ENCODE data around the gene TMOD1.

The TMOD1 gene

GRCh38 chr9:97524424-97524823, 23.0 kb downstream of the TMOD1 start:
- H3K27me3 Mint-ChIP-seq (ENCODE audit: low read depth), result peaks cover 40% of the 10 kb centered on the region
- TF ChIP-seq CTCF (IDR thresholded peaks at IDR 0.05; ENCODE audit: unreplicated experiment in 3 of 3), result no peak
- no peaks in the 10 kb centered on the region for H3K9me3 Mint-ChIP-seq
- H3K27ac Mint-ChIP-seq, result no peak overlapping the region
- H3K4me3 Mint-ChIP-seq, result no peak overlapping the region
- H3K36me3 Mint-ChIP-seq (ENCODE audit: low read depth), result no peaks in the 10 kb centered on the region
- peaks cover 24% of the 10 kb centered on the region for H3K4me1 Mint-ChIP-seq

GRCh38 chr9:97525451-97525850, 24.0 kb downstream of the TMOD1 start:
- Mint-ChIP-seq H3K4me3 (no peak overlapping the region), H3K36me3 (ENCODE audit: low read depth) (no peaks in the 10 kb centered on the region), H3K27me3 (ENCODE audit: low read depth) (peaks cover 34% of the 10 kb centered on the region), H3K27ac (no peak overlapping the region), H3K9me3 (no peaks in the 10 kb centered on the region), H3K4me1 (peaks cover 27% of the 10 kb centered on the region)
- TF ChIP-seq CTCF (IDR thresholded peaks at IDR 0.05; ENCODE audit: unreplicated experiment in 3 of 3), result no peak

GRCh38 chr9:97526895-97527575, 25.6 kb downstream of the TMOD1 start:
- peaks cover 31% of the 10 kb centered on the region for H3K4me1 Mint-ChIP-seq
- H3K27ac Mint-ChIP-seq, result no peak overlapping the region
- H3K27me3 Mint-ChIP-seq (ENCODE audit: low read depth), result peaks cover 21% of the 10 kb centered on the region
- H3K4me3 Mint-ChIP-seq, result no peak overlapping the region
- no peak for TF ChIP-seq CTCF (IDR thresholded peaks at IDR 0.05; ENCODE audit: unreplicated experiment in 3 of 3)
- no peaks in the 10 kb centered on the region for H3K9me3 Mint-ChIP-seq
- H3K36me3 Mint-ChIP-seq (ENCODE audit: low read depth), result no peaks in the 10 kb centered on the region

- Mint-ChIP-seq H3K36me3 (ENCODE audit: low read depth) (no peaks in the 10 kb centered on the region), H3K4me1 (peaks cover 36% of the 10 kb centered on the region), H3K9me3 (no peaks in the 10 kb centered on the region), H3K4me3 (no peak overlapping the region), H3K27me3 (ENCODE audit: low read depth) (peaks cover 21% of the 10 kb centered on the region), H3K27ac (peak overlapping the region; percentile 8 to 63 (median 31))
- no peak for TF ChIP-seq CTCF (IDR thresholded peaks at IDR 0.05; ENCODE audit: unreplicated experiment in 3 of 3)
Observed at GRCh38 chr9:97527626-97528528, 26.4 kb downstream of the TMOD1 start.

- peaks cover 18% of the 10 kb centered on the region for H3K27me3 Mint-ChIP-seq (ENCODE audit: low read depth)
- no peaks in the 10 kb centered on the region for H3K9me3 Mint-ChIP-seq
- no peak for TF ChIP-seq CTCF (IDR thresholded peaks at IDR 0.05; ENCODE audit: unreplicated experiment in 3 of 3)
- H3K36me3 Mint-ChIP-seq (ENCODE audit: low read depth), result no peaks in the 10 kb centered on the region
- peak overlapping the region in 2 of 3 experiments; percentile 31 to 63 for H3K27ac Mint-ChIP-seq
- H3K4me1 Mint-ChIP-seq, result peaks cover 36% of the 10 kb centered on the region
- H3K4me3 Mint-ChIP-seq, result no peak overlapping the region
Observed at GRCh38 chr9:97528529-97529230, 27.2 kb downstream of the TMOD1 start.

Measured in nephron (organoid).